Stimulated activated CD8-positive, alpha-beta memory T cell treated with anti-CD3 and anti-CD28 coated beads, Interleukin-7, amount 100 ng/mL, for 1 hour (primary cell): ENCODE results near the gene RUNX1.

Source experiments
- DNase-seq, 2 donors: peaks; one replicate each; pipeline ENCODE4 v3.0.0-alpha.2; 2020; ENCODE audit warnings: low read depth in 2 of 2

Gene RUNX1

DNA sequence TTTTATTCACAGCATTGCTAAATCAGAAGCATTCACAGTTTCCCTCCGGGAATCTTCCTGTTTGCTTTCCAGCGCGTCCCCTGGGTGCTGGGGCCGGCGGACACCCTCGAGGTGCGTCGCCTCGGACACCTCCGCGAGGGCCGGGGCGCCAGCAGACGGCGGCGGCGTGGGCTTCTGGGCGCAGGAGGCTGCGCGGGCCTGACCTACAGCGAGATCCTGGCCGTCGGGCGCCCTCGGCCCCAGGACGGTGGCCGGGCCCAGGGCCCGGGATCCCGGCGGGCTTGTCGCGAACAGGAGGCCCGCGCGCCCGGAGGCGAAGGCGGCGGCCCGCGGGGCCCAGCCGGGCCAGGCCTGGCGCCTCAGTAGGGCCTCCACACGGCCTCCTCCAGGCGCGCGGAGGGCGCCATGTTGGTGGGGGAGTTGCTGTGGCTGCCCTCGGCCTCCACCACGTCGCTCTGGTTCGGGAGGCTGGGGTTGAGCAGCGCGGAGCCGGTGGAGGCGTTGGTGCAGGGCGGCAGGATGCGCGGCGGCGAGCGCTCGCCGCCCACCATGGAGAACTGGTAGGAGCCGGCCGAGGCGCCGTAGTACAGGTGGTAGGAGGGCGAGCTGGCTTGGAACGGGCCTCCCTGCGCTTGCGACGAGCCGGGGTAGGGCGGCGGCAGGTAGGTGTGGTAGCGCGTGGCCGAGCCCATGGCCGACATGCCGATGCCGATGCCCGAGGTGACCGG is 257.2 kb downstream of the RUNX1 start:
- no peak for DNase-seq

DNA sequence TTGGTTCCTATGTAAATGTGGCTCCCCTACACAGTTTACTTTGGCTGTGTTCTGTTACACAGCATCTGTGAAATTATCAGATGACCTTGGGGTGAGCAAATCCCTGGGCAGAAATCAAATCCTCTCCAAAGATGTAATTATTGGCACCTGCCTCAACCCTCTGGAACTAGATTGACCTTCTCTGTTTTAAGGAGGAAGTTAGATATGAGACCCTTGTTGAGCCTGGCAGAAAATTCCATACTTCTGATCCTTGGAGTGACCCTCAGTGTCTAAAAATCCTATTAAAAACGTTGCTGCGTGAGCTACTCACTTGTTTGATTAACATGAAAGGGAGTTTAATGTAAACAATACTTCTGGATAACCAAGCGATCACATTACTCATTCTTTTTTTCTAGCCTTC is 258.3 kb downstream of the RUNX1 start:
- no peak for DNase-seq

DNA sequence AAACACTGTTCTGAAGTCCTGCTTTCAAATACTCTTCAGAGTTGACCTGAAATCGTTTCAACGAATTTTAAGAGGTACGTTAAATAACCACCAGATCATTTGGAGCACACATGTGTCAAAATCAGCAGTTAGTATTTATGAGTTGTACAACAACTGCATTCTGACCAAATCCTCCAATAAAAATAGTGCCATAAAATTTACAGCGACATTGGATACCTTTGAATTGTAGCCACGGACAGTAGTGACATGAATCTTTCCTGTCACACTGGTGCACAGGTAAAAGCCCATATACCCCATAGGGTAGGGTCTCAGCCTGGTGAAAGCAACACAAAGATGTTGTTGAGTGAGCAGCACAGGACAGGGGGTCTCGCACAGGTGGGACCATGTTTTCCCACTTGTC is 258.8 kb downstream of the RUNX1 start:
- DNase-seq = no peak

DNA sequence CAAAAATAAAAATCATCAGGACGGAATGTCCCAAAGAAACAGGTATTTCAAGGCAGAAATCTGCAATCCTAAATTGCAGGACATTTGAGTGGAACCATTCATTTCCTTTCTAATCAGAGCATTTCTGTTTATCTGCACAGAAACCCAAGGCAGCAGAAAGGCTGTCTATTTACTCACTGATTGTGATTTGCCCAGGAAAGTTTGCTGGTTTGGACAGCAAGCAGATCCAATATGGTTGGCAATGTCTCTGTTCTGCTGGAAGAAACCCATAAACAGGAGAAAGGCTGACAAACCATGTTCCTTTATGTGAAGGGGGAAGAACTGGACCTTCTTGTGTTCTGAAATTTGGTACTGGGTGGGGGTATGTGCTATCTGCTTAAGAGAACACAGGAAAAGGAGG is 260.2 kb downstream of the RUNX1 start:
- no peak for DNase-seq

DNA sequence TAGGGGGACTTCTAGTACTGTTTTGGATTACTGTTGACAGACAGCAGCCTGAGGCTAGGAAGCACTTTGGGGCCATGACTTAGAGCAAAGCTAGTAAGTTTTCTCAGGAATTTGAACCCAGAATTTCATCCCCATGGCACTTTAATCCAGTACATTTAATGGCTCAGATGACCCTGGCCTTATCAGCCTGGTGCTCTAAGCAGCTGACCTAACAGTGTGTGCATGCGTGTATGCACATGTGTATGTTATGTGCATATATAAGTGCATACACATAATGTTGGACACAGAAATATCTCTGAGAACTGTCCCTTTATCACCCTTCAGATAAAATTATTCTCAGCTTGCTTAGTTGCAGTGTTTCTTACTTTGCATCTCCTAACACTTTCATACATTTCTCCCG is 265.3 kb downstream of the RUNX1 start:
- no peak for DNase-seq

DNA sequence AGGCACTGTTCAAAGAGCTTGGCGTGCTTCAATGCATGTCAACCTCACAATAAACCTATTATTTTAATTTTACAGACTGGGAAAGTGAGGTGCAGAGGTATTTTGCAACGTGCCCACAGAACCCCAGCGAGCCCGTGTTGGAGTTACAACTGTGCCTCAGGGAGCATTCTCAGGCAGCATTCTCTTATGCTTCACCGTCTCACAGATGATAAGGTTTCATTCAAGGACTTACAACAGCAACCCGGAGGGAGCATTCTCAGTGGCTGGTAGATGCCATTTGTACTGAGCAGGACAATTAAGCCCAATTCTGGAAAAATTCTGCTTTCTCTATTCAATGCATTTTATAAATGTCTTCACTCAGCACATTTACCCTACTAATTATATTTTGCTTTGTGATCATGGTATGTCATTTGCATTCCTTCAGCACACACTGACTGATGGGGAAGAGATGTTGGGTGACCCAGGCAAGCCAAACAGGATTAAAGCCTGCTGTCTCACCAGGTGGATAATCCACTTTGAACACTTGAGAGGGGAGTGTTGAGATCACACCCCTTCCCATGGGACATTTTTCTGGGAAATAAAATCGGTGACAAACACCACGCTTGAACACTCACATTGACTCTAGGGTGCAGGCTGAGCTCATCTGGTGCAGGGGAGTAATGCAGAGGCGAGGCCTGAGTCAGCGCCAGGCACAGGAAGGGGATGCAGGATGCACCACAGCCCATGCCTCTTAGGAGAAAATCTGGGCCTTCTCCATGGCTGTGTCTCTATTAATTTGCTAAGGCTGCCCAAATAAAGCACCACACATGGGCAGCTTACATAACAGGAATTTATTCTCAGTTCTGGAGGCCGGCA is 266.4 kb downstream of the RUNX1 start:
- no peak for DNase-seq

DNA sequence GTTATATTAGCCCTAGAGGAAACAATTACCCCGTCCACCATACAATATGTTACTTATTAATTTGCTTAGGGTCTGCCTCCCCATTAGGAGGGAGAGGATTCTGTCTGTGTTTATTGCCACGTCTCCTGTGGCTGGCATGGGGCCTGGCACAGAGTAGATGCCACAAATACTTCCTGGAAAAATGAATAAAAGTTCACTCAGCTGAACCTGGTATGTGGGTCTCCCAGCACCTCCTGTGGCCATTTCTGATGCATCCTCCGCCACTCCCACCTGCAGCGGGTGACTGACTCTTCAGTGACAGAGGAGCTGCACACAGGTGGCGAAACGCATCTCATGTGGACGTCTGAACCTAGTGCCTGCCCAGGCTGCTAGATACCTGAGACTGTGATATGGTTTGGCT is 267.6 kb downstream of the RUNX1 start:
- no peak for DNase-seq

DNA sequence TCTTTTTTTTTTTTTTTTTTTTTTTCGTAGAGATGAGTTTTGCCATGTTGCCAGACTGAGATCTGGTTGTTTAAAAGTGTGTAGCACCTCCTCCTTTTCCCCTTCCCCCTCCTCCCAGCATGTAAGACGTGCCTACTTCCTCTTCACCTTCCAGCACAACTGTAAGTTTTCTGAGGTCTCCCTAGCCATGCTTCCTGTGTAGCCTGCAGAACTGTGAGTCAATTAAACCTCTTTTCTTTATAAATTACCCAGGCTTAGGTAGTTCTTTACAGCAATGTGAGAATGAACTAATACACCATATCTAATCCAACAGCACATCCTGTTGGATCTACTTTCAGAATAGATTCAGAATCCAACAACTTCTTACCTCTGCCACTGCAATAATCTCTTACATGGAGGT is 269.2 kb downstream of the RUNX1 start:
- DNase-seq = no peak

DNA sequence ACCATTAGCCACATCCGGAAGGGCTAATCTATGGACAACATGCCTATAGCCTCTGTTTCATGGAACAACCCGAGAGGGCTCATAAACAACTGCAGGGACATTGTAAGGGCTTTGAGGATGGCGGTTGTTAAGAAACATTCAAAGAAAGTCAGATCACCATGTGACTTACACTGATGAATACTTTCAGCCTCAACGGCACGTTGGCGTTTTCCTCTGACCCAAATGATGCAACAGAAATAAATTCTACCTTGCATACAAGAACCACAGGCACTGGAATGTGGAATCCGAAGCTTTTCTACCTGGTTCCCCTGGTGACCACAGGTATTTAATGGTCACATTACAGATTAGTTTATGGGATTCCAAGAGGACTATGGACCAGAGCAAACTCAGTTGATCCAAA is 273.3 kb downstream of the RUNX1 start:
- no peak for DNase-seq

DNA sequence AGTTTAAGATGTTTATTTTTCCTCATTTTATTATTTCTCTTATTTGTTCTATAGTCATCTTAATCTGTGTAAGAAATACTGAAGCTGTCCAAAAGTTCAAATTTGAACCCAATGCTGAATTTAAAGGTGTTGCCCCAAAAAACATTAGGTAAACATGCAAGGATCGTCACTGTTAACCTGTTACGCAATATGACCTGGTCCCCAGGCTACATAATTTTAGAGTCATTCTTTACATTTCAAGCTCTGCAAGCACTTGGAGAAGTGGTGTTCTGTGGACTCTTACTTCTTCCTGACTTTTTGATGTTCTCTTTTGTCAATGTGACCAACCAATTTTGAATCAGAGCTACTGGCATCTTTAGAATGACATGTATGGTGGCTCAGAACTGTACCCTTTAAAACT is 274.4 kb downstream of the RUNX1 start:
- DNase-seq = no peak

DNA sequence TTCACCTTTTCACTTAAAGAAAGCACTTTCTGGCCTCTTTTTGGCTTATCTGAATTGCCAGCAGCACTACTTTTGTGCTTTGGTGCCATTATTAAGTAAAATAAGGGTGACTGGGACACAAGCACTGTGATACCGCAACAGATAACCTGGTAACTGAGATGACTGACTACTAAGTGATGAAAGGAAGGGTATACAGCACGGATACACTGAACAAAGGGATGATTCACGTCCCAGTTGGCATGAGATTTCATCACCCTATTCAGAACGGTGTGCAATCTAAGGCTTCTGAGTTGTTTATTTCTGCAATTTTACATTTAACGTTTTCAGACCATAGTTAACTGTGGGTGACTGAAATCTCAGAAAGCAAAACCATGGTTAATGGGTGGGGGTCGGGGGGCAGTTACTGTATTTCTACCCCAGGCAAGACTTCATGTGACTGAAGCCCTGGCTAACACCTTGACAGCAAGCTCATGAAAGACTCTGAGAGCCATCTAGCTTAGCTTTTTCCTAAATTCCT is 277.5 kb downstream of the RUNX1 start:
- no peak for DNase-seq

DNA sequence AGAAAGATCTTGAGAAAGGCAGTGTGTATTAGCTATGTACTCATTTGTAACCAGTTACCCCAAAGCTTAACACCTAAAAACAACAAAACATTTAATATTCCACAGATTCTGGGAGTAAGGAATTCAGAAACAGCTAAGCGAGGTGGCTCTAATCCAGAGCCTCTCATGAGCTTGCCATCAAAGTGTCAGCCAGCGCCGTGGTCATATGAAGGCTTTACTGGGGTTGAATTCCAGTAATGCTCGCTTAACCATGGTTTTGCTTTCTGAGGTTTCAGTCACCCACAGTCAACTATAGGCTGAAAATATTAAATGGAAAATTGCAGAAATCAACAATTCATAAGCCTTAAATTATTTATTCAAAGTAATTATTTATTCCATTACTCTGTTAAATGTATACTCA is 278.5 kb downstream of the RUNX1 start:
- DNase-seq = no peak

DNA sequence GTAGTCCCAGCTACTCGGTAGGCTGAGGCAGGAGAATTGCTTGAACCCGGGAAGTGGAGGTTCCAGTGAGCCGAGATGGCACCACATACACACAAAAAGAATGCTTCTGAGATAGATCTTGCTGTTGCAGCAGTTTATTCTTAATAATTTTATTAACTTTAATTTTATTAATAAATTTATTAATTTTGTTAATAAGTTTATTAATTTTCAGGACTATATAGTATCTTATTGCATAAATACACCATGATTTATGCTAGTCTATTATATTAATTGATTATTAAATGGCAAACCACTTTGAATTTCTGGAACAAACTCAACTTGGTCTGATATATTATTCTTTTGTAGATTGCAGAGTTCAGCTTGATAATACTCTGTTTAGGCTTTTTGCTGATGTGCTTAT is 280.8 kb downstream of the RUNX1 start:
- no peak for DNase-seq

DNA sequence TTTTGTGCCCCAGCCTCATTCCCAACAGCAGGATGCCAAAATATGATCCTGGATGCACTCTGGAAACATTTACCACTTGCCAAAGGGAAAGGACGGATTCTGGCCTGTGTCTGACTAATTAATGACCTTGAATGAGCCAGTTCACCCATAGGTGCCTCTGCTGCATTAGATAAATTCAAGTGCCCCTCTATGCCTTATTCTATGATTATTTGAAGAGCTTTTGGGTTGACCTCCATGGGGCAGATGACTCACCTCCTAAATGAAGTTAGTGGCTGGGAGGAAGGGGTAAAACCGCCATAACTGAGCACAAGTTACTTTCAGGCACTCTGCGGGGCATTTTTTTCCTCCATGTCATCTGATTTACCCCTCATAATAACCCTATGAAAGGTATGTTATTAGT is 282.2 kb downstream of the RUNX1 start:
- DNase-seq = no peak

DNA sequence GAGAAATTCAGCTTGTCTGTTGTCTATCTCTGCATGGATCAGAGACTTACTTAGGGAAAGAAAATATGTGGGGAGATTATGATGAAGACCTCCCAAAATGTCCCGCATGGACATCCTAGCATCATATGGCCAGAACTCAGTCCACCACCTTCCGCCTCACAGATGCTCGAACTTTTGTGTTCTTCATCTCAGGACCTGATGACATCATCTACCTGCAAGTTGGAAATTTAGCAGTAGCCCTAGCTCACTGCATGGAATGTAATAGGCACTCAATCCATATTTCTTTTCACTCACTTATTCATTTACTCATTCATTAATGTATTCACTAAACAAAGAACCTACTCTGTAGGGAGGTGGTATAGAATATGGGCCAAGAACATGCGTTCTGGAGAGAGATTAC is 283.5 kb downstream of the RUNX1 start:
- DNase-seq = no peak

DNA sequence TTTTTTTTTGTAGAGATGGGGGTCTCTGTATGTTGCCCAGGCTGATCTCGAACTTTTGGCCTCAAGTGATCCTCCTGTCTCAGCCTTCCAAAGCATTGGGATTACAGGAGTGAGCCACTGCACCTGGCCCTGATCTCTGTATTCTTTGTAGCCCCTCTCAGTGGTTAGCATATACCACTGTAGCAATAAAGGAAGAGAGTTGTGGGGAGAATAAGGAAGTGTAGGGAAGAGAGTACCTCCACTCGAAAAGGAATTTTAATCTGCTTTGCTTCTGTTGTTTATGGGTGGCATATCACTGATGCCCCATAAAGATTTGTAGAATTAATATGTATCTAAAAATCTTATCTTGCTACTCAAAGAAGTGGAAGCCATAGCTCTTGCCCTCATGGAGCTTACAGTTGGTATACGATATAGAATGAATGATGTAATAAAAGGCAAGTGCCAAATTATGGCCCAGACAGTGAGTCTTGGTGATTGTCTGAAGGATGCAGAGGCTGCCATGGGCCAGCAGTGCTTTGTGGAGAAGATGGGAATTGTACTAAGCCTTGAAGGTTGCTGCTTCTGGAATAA is 284.3 kb downstream of the RUNX1 start:
- DNase-seq = no peak

DNA sequence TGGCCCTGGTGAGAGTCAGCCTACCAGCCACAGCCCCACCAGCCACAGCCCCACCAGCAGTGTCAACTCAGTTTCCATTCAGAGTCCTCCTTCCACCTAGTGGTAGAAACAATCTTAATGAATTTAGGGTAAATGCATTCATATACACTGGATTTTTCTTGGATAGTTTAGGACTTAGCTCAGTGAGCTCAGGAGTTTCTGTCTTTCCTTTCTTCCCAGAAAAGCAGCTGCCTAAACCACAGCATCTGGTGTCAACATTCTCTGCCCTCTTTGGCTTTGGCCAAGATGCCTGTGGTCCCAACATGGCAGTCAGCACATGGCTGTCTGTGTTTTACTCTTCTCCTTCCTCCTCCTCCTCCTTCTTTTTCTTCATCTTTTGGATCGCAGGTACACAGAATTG is 286.3 kb downstream of the RUNX1 start:
- DNase-seq = no peak

DNA sequence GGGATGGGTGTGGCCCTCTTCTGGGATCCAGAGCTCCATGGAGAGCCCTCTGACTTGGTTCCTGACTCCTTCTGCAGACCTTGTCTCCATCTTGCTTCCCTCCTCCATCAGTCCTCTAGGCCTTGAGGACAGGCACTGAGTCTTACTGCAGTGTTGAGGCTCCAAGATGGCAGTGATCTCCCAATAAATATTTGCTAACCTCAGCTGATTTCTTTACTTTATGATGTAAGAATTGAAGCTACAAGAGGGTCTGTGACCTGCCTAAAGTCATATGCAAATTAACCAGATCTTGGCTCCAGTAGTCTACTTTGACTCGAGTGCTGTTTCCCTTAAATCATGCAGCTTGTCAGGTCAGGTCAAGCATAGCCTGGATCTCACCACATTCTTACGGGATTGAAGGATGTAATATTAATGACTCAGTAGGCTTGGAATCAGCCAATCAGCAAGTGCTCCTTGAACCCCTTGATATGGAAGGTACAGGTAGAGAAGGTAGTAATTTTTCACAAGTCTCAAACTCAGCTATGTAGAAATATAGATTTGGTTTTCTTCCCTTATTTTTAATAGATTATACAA is 287.3 kb downstream of the RUNX1 start:
- no peak for DNase-seq

DNA sequence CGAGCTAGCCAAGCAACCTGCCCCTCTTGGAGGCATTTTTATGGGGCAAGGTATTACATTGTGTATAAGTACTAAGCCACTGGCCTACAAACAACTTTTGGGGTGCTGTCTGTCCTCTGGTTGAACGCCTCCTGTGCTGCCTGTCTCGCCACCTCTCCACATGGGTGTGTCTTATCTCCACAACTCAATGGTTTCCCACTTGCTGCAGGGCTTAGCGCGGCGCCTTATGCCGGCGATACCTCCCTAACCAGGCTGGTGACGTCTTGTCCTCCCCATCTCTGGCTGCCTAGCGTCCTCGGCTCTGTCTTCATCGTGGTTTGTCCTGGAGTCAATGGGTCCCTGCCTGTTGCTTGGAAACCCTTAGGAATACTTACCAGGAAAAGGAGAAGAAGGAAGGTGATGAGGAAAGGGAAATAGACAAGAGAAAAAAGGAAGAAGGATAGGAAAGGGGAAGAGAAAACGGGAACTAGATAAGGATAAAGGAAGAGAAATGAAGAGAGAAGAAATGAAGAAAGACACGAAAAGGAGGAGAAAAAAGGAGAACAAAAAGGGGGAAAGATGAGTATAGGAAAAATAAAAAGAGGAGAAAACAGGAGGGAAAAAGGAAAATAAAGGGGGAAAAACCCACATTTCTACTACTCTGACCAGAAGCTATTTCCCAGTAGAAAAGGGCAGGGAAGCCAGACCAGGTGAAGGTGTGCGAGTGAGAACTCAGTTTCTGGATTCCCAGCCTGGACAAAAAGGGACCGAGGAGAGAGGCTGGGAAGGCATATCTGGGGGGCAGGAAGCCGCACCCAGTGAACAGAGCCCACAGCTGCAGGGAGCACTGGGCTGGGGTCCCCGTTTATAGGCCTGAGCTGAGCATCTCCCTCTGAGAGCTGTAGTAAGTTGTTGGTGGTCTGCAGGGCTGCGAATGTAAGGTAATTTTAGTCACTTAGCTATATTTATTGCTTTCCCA is 294.1 kb downstream of the RUNX1 start:
- DNase-seq = no peak

DNA sequence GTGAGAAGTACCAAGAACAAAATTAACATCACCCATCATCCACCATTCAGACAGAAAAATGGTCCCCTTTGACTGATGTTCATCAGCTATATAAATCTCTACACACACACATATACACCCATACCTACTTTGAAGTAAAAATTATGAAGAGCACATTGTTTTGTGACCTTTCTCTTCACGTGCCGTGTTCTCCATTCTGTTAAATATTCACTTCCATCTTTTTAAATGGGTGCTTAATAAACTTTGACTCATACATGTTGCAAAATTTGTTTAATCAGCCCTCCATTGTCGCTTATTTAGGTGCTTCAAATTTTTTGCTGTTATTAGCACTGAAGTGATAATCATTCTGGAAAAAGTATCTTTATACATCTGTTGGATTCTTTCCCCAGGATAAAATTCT is 300.2 kb downstream of the RUNX1 start:
- DNase-seq = no peak

DNA sequence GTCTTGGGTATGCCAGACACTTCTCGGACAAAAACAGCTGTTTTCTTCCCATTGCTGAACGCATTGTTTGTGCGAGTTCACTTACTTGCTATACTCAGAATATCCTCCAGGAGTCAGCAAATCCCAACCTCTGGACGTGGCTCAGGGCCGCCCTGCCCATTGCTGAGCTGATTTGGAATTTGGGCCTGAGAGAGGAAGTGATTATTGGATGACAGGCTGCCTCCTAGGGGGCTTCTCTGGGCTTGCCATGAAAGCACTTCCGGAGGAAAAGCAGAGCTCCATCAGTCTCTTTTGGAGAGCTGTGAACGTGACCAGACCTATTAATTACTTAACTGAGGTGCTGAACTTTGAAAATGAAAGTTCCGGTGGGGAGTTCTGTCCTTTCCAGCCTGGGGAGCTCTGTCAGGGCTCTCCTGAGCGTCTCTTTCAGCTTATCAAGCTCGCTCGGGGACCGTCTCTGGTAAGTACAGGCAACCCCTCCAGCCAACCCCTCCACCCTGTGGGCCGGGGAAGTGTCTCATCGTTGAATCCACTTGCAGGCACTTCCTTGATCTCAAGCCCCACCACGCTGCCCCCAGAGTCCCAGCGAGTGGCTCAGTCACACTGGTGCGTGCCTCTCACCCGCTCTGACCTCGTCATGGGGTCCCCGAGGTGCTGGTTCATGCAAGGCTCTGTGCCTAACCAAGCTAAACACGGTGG is 303.4 kb downstream of the RUNX1 start:
- DNase-seq = peak; percentile 15 to 20
